Activated T-helper 1 cell treated with anti-CD3 and anti-CD28 coated beads, Interleukin-12 subunit alpha, Interleukin-12 subunit beta, Interleukin-2, Interleukin-4 antibody, amounts not matched to agents 30 ng/mL and 10 ng/mL and 1 ng/mL, durations not matched to agents 14 hours and 24 hours and 36 hours (primary cell): ENCODE results near the gene TMEM213. TPM values are rescaled to one million over a fixed set of nuclear protein-coding genes. Genes with fewer than 3 reads are reported as not detected.

ENCODE experiments used
- DNase-seq: peaks from one replicate; pipeline ENCODE4 v3.0.0; 2021; ENCODE audit warnings: low spot score
- H3K27ac Mint-ChIP-seq: one replicate; pipeline ENCODE4 v1.8.0; 2021; ENCODE audit warnings: mild to moderate bottlenecking, mixed read lengths
- H3K27me3 Mint-ChIP-seq: one replicate; pipeline ENCODE4 v1.8.0; 2022; ENCODE audit warnings: mild to moderate bottlenecking, moderate library complexity, mixed read lengths; ENCODE audit not compliant: insufficient read depth
- H3K36me3 Mint-ChIP-seq: one replicate; pipeline ENCODE4 v1.8.0; 2021; ENCODE audit warnings: low read depth, mixed read lengths
- H3K4me1 Mint-ChIP-seq: one replicate; pipeline ENCODE4 v1.8.0; 2021; ENCODE audit warnings: low read depth, mixed read lengths
- H3K4me3 Mint-ChIP-seq: one replicate; pipeline ENCODE4 v1.8.0; 2021; ENCODE audit warnings: mild to moderate bottlenecking, moderate library complexity, mixed read lengths
- H3K9me3 Mint-ChIP-seq: one replicate; pipeline ENCODE4 v1.8.0; 2021; ENCODE audit warnings: mixed read lengths
- intact Hi-C: fragments of 100-400 bp; cut with micrococcal nuclease; formaldehyde crosslinking; loops from one replicate; pipeline ENCODE4 v1.15.1; 2024
- total RNA-seq: library from RNA; stranded (reverse); gene quantifications from 2 replicates; pipeline ENCODE4 v1.2.3, GENCODE V29; 2022

TMEM213 gene, protein sequence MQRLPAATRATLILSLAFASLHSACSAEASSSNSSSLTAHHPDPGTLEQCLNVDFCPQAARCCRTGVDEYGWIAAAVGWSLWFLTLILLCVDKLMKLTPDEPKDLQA
- 0.08 TPM in 1 of 2 replicates, not detected in the other for total RNA-seq

GRCh38 chr7:138797715-138798320, at the start of gene TMEM213, which contains the start of gene ATP6V0A4:
TMEM213 (plus strand) TSS chr7:138797994; CDS start chr7:138798105, 111 bp downstream.
ATP6V0A4 (minus strand) TSS chr7:138798196; CDS start chr7:138771247, 26,949 bp downstream.
- no peak for DNase-seq
- Mint-ChIP-seq H3K4me3 (peak within 1 kb of the TSS; percentile 58), H3K27ac (no peak within 1 kb of the TSS), H3K36me3 (peaks cover 7% of the 10 kb centered on the region), H3K27me3 (no peaks in the 10 kb centered on the region), H3K9me3 (no peaks in the 10 kb centered on the region), H3K4me1 (peaks cover 27% of the 10 kb centered on the region)
- intact Hi-C loops = loop anchor here (2.0 kb wide), 1 partner anchor 17 kb away; no protein-coding TSS in a partner anchor

- Mint-ChIP-seq H3K9me3 (no peaks in the 10 kb centered on the region), H3K36me3 (no peaks in the 10 kb centered on the region), H3K27ac (no peak overlapping the region), H3K4me3 (no peak overlapping the region), H3K27me3 (peaks cover 1% of the 10 kb centered on the region), H3K4me1 (peaks cover 63% of the 10 kb centered on the region)
- no peak for DNase-seq
- intact Hi-C loops = no loop called here
These were observed 49.1 kb upstream of the TMEM213 start for GRCh38 chr7:138748666-138749065.

- H3K27me3 Mint-ChIP-seq = peaks cover 1% of the 10 kb centered on the region
- intact Hi-C loops = no loop called here
- H3K4me3 Mint-ChIP-seq = no peak overlapping the region
- no peaks in the 10 kb centered on the region for H3K36me3 Mint-ChIP-seq
- no peak for DNase-seq
- no peaks in the 10 kb centered on the region for H3K9me3 Mint-ChIP-seq
- H3K4me1 Mint-ChIP-seq = peaks cover 59% of the 10 kb centered on the region
- H3K27ac Mint-ChIP-seq = peak overlapping the region; percentile 30
These were observed 47.8 kb upstream of the TMEM213 start for GRCh38 chr7:138749960-138750359.

GRCh38 chr7:138750473-138750872, 47.3 kb upstream of the TMEM213 start:
- no peak for DNase-seq
- intact Hi-C loops = no loop called here
- Mint-ChIP-seq H3K4me3 (no peak overlapping the region), H3K27ac (no peak overlapping the region), H3K36me3 (no peaks in the 10 kb centered on the region), H3K4me1 (peaks cover 55% of the 10 kb centered on the region), H3K9me3 (no peaks in the 10 kb centered on the region), H3K27me3 (peaks cover 1% of the 10 kb centered on the region)

- Mint-ChIP-seq H3K4me3 (no peak overlapping the region), H3K36me3 (no peaks in the 10 kb centered on the region), H3K4me1 (peaks cover 58% of the 10 kb centered on the region), H3K27ac (no peak overlapping the region), H3K9me3 (no peaks in the 10 kb centered on the region), H3K27me3 (peaks cover 1% of the 10 kb centered on the region)
- intact Hi-C loops = no loop called here
- no peak for DNase-seq
These were observed 46.8 kb upstream of the TMEM213 start for GRCh38 chr7:138750901-138751464.

- Mint-ChIP-seq H3K36me3 (no peaks in the 10 kb centered on the region), H3K27ac (peak overlapping the region; percentile 80), H3K4me3 (peak overlapping the region; percentile 27), H3K9me3 (no peaks in the 10 kb centered on the region), H3K27me3 (peaks cover 1% of the 10 kb centered on the region), H3K4me1 (peaks cover 71% of the 10 kb centered on the region)
- DNase-seq = peak; percentile 86
- intact Hi-C loops = loop anchor here (1.0 kb wide), 3 partner anchors 62 to 292 kb away; partner anchors contain the start of gene TRIM24
These were observed 45.2 kb upstream of the TMEM213 start for GRCh38 chr7:138752518-138753149.

DNA sequence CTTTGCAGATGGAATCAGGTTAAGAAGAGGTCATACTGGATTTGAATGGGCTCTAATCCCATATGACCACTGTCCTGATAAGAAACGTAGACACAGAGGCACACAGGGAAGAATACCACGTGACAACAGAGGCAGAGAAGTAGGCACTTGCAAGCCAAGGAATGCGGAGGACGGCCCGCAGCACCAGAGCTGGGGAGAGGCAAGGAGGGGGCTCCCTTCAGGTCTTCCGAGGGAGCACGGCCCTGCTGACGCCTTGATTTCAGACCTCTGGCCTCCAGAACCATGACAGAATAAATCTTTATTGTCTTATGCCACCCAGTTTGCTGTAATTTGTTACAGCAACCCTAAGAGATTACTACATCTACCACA, 44.7 kb upstream of the TMEM213 start:
- H3K36me3 Mint-ChIP-seq = no peaks in the 10 kb centered on the region
- H3K27ac Mint-ChIP-seq = peak overlapping the region; percentile 80
- peak overlapping the region; percentile 27 for H3K4me3 Mint-ChIP-seq
- DNase-seq = no peak
- intact Hi-C loops = no loop called here
- H3K4me1 Mint-ChIP-seq = peaks cover 72% of the 10 kb centered on the region
- H3K9me3 Mint-ChIP-seq = no peaks in the 10 kb centered on the region
- peaks cover 1% of the 10 kb centered on the region for H3K27me3 Mint-ChIP-seq

GRCh38 chr7:138753610-138754009, 44.2 kb upstream of the TMEM213 start:
- intact Hi-C loops = no loop called here
- peak overlapping the region; percentile 80 for H3K27ac Mint-ChIP-seq
- peaks cover 1% of the 10 kb centered on the region for H3K27me3 Mint-ChIP-seq
- H3K36me3 Mint-ChIP-seq = no peaks in the 10 kb centered on the region
- H3K9me3 Mint-ChIP-seq = no peaks in the 10 kb centered on the region
- H3K4me3 Mint-ChIP-seq = peak overlapping the region; percentile 24
- peak; percentile 20 for DNase-seq
- H3K4me1 Mint-ChIP-seq = peaks cover 71% of the 10 kb centered on the region

- H3K27ac Mint-ChIP-seq = no peak overlapping the region
- H3K9me3 Mint-ChIP-seq = no peaks in the 10 kb centered on the region
- intact Hi-C loops = no loop called here
- H3K36me3 Mint-ChIP-seq = no peaks in the 10 kb centered on the region
- H3K27me3 Mint-ChIP-seq = peaks cover 1% of the 10 kb centered on the region
- peaks cover 60% of the 10 kb centered on the region for H3K4me1 Mint-ChIP-seq
- H3K4me3 Mint-ChIP-seq = no peak overlapping the region
- DNase-seq = no peak
These were observed 42.5 kb upstream of the TMEM213 start for GRCh38 chr7:138755331-138755747.

DNA sequence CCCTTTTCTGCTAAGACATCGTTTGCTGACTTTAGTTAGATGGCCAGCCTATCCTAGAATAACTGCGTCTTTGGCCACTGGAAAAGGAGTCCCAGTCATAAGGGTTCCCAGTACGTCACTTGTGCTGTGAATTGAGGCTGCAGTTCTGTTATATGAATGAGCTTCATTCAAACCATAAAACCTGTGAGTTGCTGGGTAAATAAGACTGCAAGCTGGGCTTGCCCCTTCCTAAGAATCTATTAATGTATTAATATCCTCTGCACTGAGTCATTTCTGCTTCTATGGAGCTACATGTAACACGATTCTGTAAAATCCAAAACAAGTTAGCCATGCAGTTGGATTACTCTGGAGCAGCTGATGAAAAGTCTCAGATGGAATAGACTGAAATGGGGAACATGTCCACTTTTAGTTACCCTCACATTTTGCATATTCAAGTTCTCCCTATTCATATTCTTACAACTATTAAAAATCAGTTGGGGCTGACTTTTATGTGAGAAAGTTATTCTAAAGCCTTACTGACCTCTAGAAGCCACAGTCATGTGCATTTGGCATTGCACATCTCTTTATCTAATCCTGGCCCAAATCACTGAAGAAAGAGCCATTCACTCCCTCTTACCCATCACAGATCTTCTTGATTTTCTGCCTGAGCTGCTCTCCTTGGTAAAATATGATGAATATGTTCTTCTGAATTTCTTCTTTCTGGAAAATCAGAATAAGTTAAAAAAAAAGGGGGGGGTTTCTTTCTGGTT, 41.8 kb upstream of the TMEM213 start:
- no peaks in the 10 kb centered on the region for H3K36me3 Mint-ChIP-seq
- intact Hi-C loops = no loop called here
- peaks cover 53% of the 10 kb centered on the region for H3K4me1 Mint-ChIP-seq
- no peak overlapping the region for H3K27ac Mint-ChIP-seq
- no peak overlapping the region for H3K4me3 Mint-ChIP-seq
- no peaks in the 10 kb centered on the region for H3K27me3 Mint-ChIP-seq
- no peak for DNase-seq
- no peaks in the 10 kb centered on the region for H3K9me3 Mint-ChIP-seq

DNA sequence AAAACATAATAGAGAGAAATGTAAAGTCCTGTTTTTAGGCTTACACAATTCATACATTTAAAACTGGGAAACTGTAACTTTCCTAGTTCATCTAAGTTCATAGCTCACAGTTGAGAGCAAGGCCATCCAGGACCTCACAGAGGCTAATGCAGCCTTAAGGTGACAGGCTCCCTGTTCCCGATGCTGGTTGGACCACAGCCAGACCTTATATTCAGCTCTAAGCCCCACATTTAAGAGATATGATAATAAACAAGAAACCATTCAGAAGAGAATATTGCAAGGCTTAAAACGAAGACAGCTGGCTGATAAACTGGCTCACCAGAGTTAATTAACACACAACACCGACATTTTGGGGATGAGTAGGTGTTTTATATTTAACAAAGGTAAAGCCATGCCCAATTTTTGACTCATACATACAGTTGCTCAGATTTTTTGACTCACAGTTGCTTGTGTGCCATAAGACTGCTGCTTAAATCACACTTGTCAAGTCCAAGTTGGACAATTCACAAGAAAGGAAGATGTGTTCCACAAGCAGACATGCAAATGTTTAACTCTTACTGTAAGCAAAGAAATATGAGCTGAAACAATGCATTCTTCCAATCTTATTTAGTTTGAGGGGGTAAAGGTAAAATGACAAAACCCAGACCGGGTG, 41.1 kb upstream of the TMEM213 start:
- no peaks in the 10 kb centered on the region for H3K27me3 Mint-ChIP-seq
- no peaks in the 10 kb centered on the region for H3K9me3 Mint-ChIP-seq
- no peak overlapping the region for H3K4me3 Mint-ChIP-seq
- no peaks in the 10 kb centered on the region for H3K36me3 Mint-ChIP-seq
- peaks cover 49% of the 10 kb centered on the region for H3K4me1 Mint-ChIP-seq
- intact Hi-C loops = no loop called here
- H3K27ac Mint-ChIP-seq = no peak overlapping the region
- no peak for DNase-seq

GRCh38 chr7:138768241-138768640, 29.6 kb upstream of the TMEM213 start:
- DNase-seq = no peak
- Mint-ChIP-seq H3K27ac (no peak overlapping the region), H3K27me3 (peaks cover 5% of the 10 kb centered on the region), H3K4me3 (no peak overlapping the region), H3K4me1 (no peaks in the 10 kb centered on the region), H3K9me3 (no peaks in the 10 kb centered on the region), H3K36me3 (no peaks in the 10 kb centered on the region)
- intact Hi-C loops = no loop called here
